ENCODE measurements around the gene FZD4.

DNA sequence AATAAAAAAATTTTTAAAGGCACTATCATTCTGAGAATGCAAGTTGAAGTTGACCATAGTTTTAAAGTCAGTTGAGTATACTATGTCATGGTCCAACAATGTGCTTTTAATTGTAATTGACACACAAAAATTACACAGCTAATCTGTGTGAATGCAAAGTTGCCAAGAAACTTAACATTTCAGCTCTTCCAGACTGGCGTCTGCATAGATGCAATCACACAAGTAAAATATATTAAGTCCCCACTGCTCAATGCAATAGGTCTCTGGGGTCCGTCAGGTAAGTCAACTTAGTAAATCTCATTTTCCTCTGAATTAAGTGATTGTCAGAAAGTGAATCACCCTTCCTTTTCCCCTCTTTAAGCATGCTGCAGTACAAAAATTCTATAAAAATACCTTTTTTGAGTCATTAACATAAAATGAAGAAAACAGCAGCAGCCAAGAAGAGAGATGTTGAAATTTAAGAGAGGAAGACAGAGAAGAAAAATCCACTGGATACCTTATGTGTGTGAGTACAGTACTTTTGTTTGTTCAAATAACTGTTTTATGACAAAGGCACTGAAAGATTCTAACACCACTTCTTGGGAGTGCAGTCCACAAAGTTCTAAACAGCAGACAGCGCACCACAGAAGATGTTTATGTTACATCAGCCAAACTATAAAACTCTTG lies 5.1 kb downstream of the FZD4 start:
- TF ChIP-seq, protein P1, sequence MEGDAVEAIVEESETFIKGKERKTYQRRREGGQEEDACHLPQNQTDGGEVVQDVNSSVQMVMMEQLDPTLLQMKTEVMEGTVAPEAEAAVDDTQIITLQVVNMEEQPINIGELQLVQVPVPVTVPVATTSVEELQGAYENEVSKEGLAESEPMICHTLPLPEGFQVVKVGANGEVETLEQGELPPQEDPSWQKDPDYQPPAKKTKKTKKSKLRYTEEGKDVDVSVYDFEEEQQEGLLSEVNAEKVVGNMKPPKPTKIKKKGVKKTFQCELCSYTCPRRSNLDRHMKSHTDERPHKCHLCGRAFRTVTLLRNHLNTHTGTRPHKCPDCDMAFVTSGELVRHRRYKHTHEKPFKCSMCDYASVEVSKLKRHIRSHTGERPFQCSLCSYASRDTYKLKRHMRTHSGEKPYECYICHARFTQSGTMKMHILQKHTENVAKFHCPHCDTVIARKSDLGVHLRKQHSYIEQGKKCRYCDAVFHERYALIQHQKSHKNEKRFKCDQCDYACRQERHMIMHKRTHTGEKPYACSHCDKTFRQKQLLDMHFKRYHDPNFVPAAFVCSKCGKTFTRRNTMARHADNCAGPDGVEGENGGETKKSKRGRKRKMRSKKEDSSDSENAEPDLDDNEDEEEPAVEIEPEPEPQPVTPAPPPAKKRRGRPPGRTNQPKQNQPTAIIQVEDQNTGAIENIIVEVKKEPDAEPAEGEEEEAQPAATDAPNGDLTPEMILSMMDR (IDR thresholded peaks at IDR 0.05; ENCODE audit: insufficient read depth, low read depth, low read length): no peak
- TF ChIP-seq EZH2 (IDR thresholded peaks at IDR 0.05; ENCODE audit: insufficient read depth, low read length): no peak
